Tibial nerve (tissue), 4 donors: Measurements from ENCODE around the gene TP53I11.
A peak's percentile ranks its signal among the peaks of the same experiment; 100 is the strongest.

Experiments used
- CTCF ChIP-seq, 5 experiments: fragments of 200-600 bp in 3 of 5; fragments of 450-650 bp in 2 of 5; sonication (generic) in 3 of 5; IDR thresholded peaks; one replicate each; pipeline ENCODE4 v1.5.1; 2016 to 2019; ENCODE audit warnings: antibody characterized with exemption in 5 of 5, mild to moderate bottlenecking in 3 of 5, moderate library complexity in 2 of 5
- EP300 ChIP-seq, 2 donors: sonication (generic); formaldehyde crosslinking; IDR thresholded peaks; one replicate each; pipeline ENCODE4 v1.6.1; 2017; ENCODE audit warnings: antibody characterized with exemption in 2 of 2, mild to moderate bottlenecking in 1 of 2
- POLR2A ChIP-seq, 2 donors: fragments of 450-650 bp; IDR thresholded peaks; one replicate each; pipeline ENCODE4 v1.6.1; 2017; ENCODE audit warnings: antibody characterized with exemption in 2 of 2, mild to moderate bottlenecking in 2 of 2, moderate library complexity in 2 of 2

- TF ChIP-seq POLR2A (IDR thresholded peaks at IDR 0.05) = no peak
- TF ChIP-seq EP300 (IDR thresholded peaks at IDR 0.05) = peak in 1 of 2 donors; percentile 18
- TF ChIP-seq CTCF (IDR thresholded peaks at IDR 0.05) = peak; percentile 70 to 94 (median 88)
Observed at GRCh38 chr11:44893846-44894617, 56.7 kb downstream of the TP53I11 start.
